Naive thymus-derived CD4-positive, alpha-beta T cell (primary cell): Measurements from ENCODE around the gene FAM193A. TPM values are rescaled to one million over a fixed set of nuclear protein-coding genes. Genes with fewer than 3 reads are reported as not detected.
"Not testable (repeated sequence)": the region's sequence is repeated elsewhere in the genome, so short reads cannot be mapped to it uniquely, and the experiment has no call there.

ENCODE experiments used
- ATAC-seq: fragments of 150-1000 bp; cut with Tn5 transposase; 2 replicates; pipeline ENCODE4 v1.10.0; 2021; ENCODE audit warnings: mild to moderate bottlenecking, moderate library complexity
- CTCF ChIA-PET: fragments of 350-600 bp; sonication (Branson Sonifier 250); formaldehyde crosslinking; loops from one replicate; lab custom pipeline; 2021; ENCODE audit warnings: antibody characterized with exemption; lab: Charles Lee
- POLR2A ChIA-PET: fragments of 350-600 bp; sonication (Branson Sonifier 250); formaldehyde crosslinking; loops from one replicate; lab custom pipeline; 2021; ENCODE audit warnings: antibody characterized with exemption, inconsistent platforms; lab: Charles Lee
- DNase-seq, 9 donors: peaks; one replicate each; pipeline versions ENCODE4 v3.0.0 to v3.0.0-alpha.2; 2020 to 2022; ENCODE audit warnings: mixed read lengths in 1 of 9
- H3K27ac ChIP-seq: one replicate; pipeline ENCODE4 v1.7.0; 2013; ENCODE audit warnings: mild to moderate bottlenecking, low read depth, low read length, moderate library complexity
- H3K27me3 ChIP-seq, 2 donors: one replicate each; pipeline ENCODE4 v1.7.0; 2013; ENCODE audit warnings: low read length in 2 of 2, mild to moderate bottlenecking in 2 of 2, moderate library complexity in 2 of 2; ENCODE audit not compliant: control insufficient read depth in 2 of 2, insufficient read depth in 2 of 2
- H3K36me3 ChIP-seq, 3 experiments: 1 replicate in 2 of 3; 2 replicates in 1 of 3; pipeline ENCODE4 v1.7.0; 2013; ENCODE audit warnings: low read length in 3 of 3, mild to moderate bottlenecking in 3 of 3, moderate library complexity in 1 of 3; ENCODE audit not compliant: insufficient read depth in 3 of 3, control insufficient read depth in 2 of 3
- H3K4me1 ChIP-seq, 2 donors: one replicate each; pipeline ENCODE4 v1.7.0; 2013; ENCODE audit warnings: low read length in 2 of 2, mild to moderate bottlenecking in 2 of 2, moderate library complexity in 1 of 2; ENCODE audit not compliant: control insufficient read depth in 2 of 2, insufficient read depth in 2 of 2
- H3K4me3 ChIP-seq: 2 replicates; pipeline ENCODE4 v1.7.0; 2013; ENCODE audit warnings: mild to moderate bottlenecking, low read length
- H3K9me3 ChIP-seq, 3 experiments: 1 replicate in 2 of 3; 2 replicates in 1 of 3; pipeline ENCODE4 v1.7.0; 2013; ENCODE audit warnings: low read length in 3 of 3; ENCODE audit not compliant: control insufficient read depth in 2 of 3
- H3K27ac Mint-ChIP-seq, 9 donors: one replicate each; pipeline ENCODE4 v1.8.0; 2020 to 2022; ENCODE audit warnings: mixed read lengths in 9 of 9, mild to moderate bottlenecking in 8 of 9, moderate library complexity in 5 of 9, inconsistent platforms in 2 of 9
- H3K27me3 Mint-ChIP-seq, 5 donors: one replicate each; pipeline ENCODE4 v1.8.0; 2021 to 2022; ENCODE audit warnings: mixed read lengths in 5 of 5, mild to moderate bottlenecking in 1 of 5
- H3K36me3 Mint-ChIP-seq, 5 donors: one replicate each; pipeline ENCODE4 v1.8.0; 2020 to 2022; ENCODE audit warnings: mixed read lengths in 5 of 5, mild to moderate bottlenecking in 3 of 5, inconsistent platforms in 1 of 5
- H3K4me1 Mint-ChIP-seq, 7 donors: one replicate each; pipeline ENCODE4 v1.8.0; 2020 to 2022; ENCODE audit warnings: mixed read lengths in 7 of 7, mild to moderate bottlenecking in 3 of 7, inconsistent platforms in 1 of 7
- H3K4me3 Mint-ChIP-seq, 10 donors: one replicate each; pipeline ENCODE4 v1.8.0; 2020 to 2022; ENCODE audit warnings: mild to moderate bottlenecking in 10 of 10, mixed read lengths in 10 of 10, moderate library complexity in 6 of 10, inconsistent platforms in 2 of 10
- H3K9me3 Mint-ChIP-seq, 11 donors: one replicate each; pipeline ENCODE4 v1.8.0; 2020 to 2022; ENCODE audit warnings: mixed read lengths in 11 of 11, mild to moderate bottlenecking in 4 of 11, inconsistent platforms in 1 of 11, moderate library complexity in 1 of 11
- intact Hi-C, 2 donors: fragments of 100-400 bp; cut with micrococcal nuclease; formaldehyde crosslinking; loops; one replicate each; pipeline ENCODE4 v1.15.1; 2023
- polyA plus RNA-seq, 2 donors: library from polyadenylated mRNA; unstranded; fragments of 300-500 nt; fragmentation: Illumina TruSeq; gene quantifications; one replicate each; pipeline ENCODE4 v1.2.3, GENCODE V29; 2021
- total RNA-seq, 6 experiments: library from RNA in 5 of 6; stranded (reverse) in 5 of 6; gene quantifications; 1 replicate in 5 of 6; 2 replicates in 1 of 6; pipeline ENCODE4 v1.2.3 and lab custom pipeline; 2021 to 2026

The FAM193A gene
- total and polyA plus RNA-seq, 7 experiments from 2014 or later: 2.2 to 47.2 (median 39.8) TPM

GRCh38 chr4:2546286-2546823, 9.9 kb downstream of the FAM193A start:
- Mint-ChIP-seq H3K4me1 (peaks cover 12 to 48% (median 44%) of the 10 kb centered on the region in 7 donors), H3K4me3 (peak overlapping the region in 1 of 10 donors; percentile 39), H3K36me3 (peaks cover 0 to 13% (median 7%) of the 10 kb centered on the region in 5 donors), H3K27ac (no peak overlapping the region), H3K9me3 (peaks cover 0 to 2% (median 0%) of the 10 kb centered on the region in 11 donors), H3K27me3 (no peaks in the 10 kb centered on the region)
- POLR2A ChIA-PET: interaction anchor here (0.6 kb wide), 1 partner anchor 37 kb away, joined by 4 read pairs; no protein-coding TSS in a partner anchor
- intact Hi-C loops: no loop called here
- Histone ChIP-seq H3K4me1 (peaks cover 0 to 5% of the 10 kb centered on the region in 2 donors), H3K4me3 (no peak overlapping the region), H3K27ac (no peak overlapping the region), H3K27me3 (no peaks in the 10 kb centered on the region), H3K9me3 (no peaks in the 10 kb centered on the region), H3K36me3 (peaks cover 0 to 3% (median 0%) of the 10 kb centered on the region in 3 experiments)
- ATAC-seq: no peak
- DNase-seq: no peak
- CTCF ChIA-PET: no interaction called here

- peaks cover 14 to 51% (median 43%) of the 10 kb centered on the region in 7 donors for H3K4me1 Mint-ChIP-seq
- H3K27ac ChIP-seq, intact Hi-C loops, ATAC-seq, H3K9me3 ChIP-seq, CTCF ChIA-PET, H3K36me3 ChIP-seq, H3K4me3 ChIP-seq, H3K27ac Mint-ChIP-seq, H3K4me1 ChIP-seq, DNase-seq, H3K27me3 ChIP-seq, POLR2A ChIA-PET, H3K27me3 Mint-ChIP-seq, H3K9me3 Mint-ChIP-seq: not testable (repeated sequence)
- peak overlapping the region in 1 of 10 donors; percentile 51 for H3K4me3 Mint-ChIP-seq
- H3K36me3 Mint-ChIP-seq: peaks cover 0 to 13% (median 7%) of the 10 kb centered on the region in 5 donors
These were observed 10.7 kb downstream of the FAM193A start for GRCh38 chr4:2546961-2547691.

GRCh38 chr4:2551118-2551517, 14.7 kb downstream of the FAM193A start:
- H3K9me3 ChIP-seq: no peaks in the 10 kb centered on the region
- CTCF ChIA-PET: no interaction called here
- H3K27ac ChIP-seq: no peak overlapping the region
- H3K4me3 ChIP-seq: no peak overlapping the region
- H3K4me1 Mint-ChIP-seq: peaks cover 12 to 54% (median 41%) of the 10 kb centered on the region in 7 donors
- no peaks in the 10 kb centered on the region for H3K4me1 ChIP-seq
- peak overlapping the region in 2 of 9 donors; percentile 15 to 58 for H3K27ac Mint-ChIP-seq
- ATAC-seq (no peak), DNase-seq (no peak)
- intact Hi-C loops: no loop called here
- no peaks in the 10 kb centered on the region for H3K27me3 Mint-ChIP-seq
- POLR2A ChIA-PET: interaction anchor here (0.7 kb wide), 1 partner anchor 41 kb away, joined by 3 read pairs; no protein-coding TSS in a partner anchor
- H3K36me3 ChIP-seq: no peaks in the 10 kb centered on the region
- H3K27me3 ChIP-seq: no peaks in the 10 kb centered on the region
- peaks cover 0 to 7% (median 4%) of the 10 kb centered on the region in 5 donors for H3K36me3 Mint-ChIP-seq
- H3K9me3 Mint-ChIP-seq: peaks cover 0 to 2% (median 0%) of the 10 kb centered on the region in 11 donors
- H3K4me3 Mint-ChIP-seq: peak overlapping the region in 3 of 10 donors; percentile 2 to 36 (median 7)

- peak overlapping the region in 1 of 10 donors; percentile 2 for H3K4me3 Mint-ChIP-seq
- peaks cover 12 to 56% (median 42%) of the 10 kb centered on the region in 7 donors for H3K4me1 Mint-ChIP-seq
- no peak for DNase-seq
- CTCF ChIA-PET: interaction anchor here (0.6 kb wide), 1 partner anchor 45 kb away, joined by 7 read pairs; no protein-coding TSS in a partner anchor
- no peak overlapping the region for H3K27ac Mint-ChIP-seq
- Histone ChIP-seq H3K36me3 (no peaks in the 10 kb centered on the region), H3K27me3 (no peaks in the 10 kb centered on the region), H3K27ac (no peak overlapping the region), H3K9me3 (no peaks in the 10 kb centered on the region), H3K4me3 (no peak overlapping the region), H3K4me1 (no peaks in the 10 kb centered on the region)
- no peaks in the 10 kb centered on the region for H3K27me3 Mint-ChIP-seq
- intact Hi-C loops: no loop called here
- ATAC-seq: no peak
- POLR2A ChIA-PET: no interaction called here
- no peaks in the 10 kb centered on the region for H3K9me3 Mint-ChIP-seq
- peaks cover 0 to 7% (median 3%) of the 10 kb centered on the region in 5 donors for H3K36me3 Mint-ChIP-seq
These were observed 16.4 kb downstream of the FAM193A start for GRCh38 chr4:2552806-2553205.

DNA sequence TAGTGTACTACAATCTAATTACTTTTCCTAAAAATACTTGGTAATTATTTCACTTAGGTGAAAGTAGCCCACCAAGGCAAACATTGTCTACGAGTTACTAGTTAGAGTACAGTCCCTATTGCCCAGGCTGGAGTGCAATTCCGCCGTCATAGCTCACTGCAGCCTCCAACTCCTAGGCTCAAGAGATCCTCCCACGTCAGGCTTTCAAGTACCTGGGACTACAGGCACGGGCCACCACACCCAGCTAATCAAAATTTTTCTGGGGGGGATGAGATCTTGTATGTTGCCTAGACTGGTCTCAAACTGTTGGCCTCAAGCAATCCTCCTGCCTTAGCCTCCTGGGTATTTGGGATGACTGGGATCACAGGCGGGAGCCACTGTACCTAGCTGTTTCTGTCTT, 21.9 kb downstream of the FAM193A start:
- Mint-ChIP-seq H3K27ac (no peak overlapping the region), H3K36me3 (peaks cover 0 to 37% (median 10%) of the 10 kb centered on the region in 5 donors), H3K4me3 (no peak overlapping the region), H3K27me3 (no peaks in the 10 kb centered on the region), H3K4me1 (peaks cover 9 to 74% (median 54%) of the 10 kb centered on the region in 7 donors), H3K9me3 (no peaks in the 10 kb centered on the region)
- DNase-seq (no peak), ATAC-seq (no peak)
- Histone ChIP-seq H3K9me3 (no peaks in the 10 kb centered on the region), H3K4me1 (no peaks in the 10 kb centered on the region), H3K36me3 (peaks cover 0 to 11% (median 0%) of the 10 kb centered on the region in 3 experiments), H3K27ac (no peak overlapping the region), H3K27me3 (no peaks in the 10 kb centered on the region), H3K4me3 (no peak overlapping the region)
- POLR2A ChIA-PET: interaction anchor here (1.1 kb wide), 1 partner anchor 22 kb away, joined by 3 read pairs; the partner anchor contains the start of gene FAM193A
- CTCF ChIA-PET: interaction anchor here (0.6 kb wide), 1 partner anchor 118 kb away, joined by 3 read pairs; no protein-coding TSS in a partner anchor
- intact Hi-C loops: no loop called here

DNA sequence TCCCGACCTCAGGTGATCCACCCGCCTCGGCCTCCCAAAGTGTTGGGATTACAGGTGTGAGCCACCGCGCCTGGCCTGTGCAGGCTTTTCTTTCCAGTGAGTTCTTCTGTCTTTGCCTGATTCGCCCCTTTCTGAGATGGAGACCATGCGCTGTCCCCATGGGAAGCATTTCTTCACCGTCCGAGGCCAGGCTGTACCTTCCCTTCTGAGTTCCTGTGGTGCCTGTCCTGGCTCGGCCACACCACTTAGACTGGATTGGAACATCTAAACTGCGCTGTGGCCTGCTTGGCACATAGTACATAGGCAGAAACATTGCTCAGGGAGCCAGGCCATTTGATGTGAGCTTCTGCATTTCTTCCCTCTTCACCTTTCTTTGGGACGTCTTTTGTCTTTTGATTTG, 23.7 kb downstream of the FAM193A start:
- no peak overlapping the region for H3K27ac Mint-ChIP-seq
- H3K4me1 Mint-ChIP-seq: peaks cover 6 to 68% (median 48%) of the 10 kb centered on the region in 7 donors
- H3K36me3 Mint-ChIP-seq: peaks cover 0 to 49% (median 18%) of the 10 kb centered on the region in 5 donors
- no peak overlapping the region for H3K27ac ChIP-seq
- no peak for DNase-seq
- H3K9me3 ChIP-seq: no peaks in the 10 kb centered on the region
- POLR2A ChIA-PET: no interaction called here
- no peak overlapping the region for H3K4me3 ChIP-seq
- H3K4me1 ChIP-seq: no peaks in the 10 kb centered on the region
- ATAC-seq: no peak
- CTCF ChIA-PET: interaction anchor here (0.6 kb wide), 1 partner anchor 48 kb away, joined by 4 read pairs; no protein-coding TSS in a partner anchor
- H3K27me3 ChIP-seq: no peaks in the 10 kb centered on the region
- no peaks in the 10 kb centered on the region for H3K27me3 Mint-ChIP-seq
- intact Hi-C loops: no loop called here
- peaks cover 0 to 11% (median 0%) of the 10 kb centered on the region in 3 experiments for H3K36me3 ChIP-seq
- H3K4me3 Mint-ChIP-seq: peak overlapping the region in 1 of 10 donors; percentile 15
- H3K9me3 Mint-ChIP-seq: no peaks in the 10 kb centered on the region
